Measurements from ENCODE around the gene TRAT1.

- TF ChIP-seq NR1H2 (CRISPR knock-in tag; IDR thresholded peaks at IDR 0.05) (no peak), USF1 (CRISPR knock-in tag; IDR thresholded peaks at IDR 0.05) (no peak), CGGBP1 (CRISPR knock-in tag; IDR thresholded peaks at IDR 0.05) (no peak), POLR2A (conservative IDR thresholded peaks at IDR 0.05) (no peak), CTCF (IDR thresholded peaks at IDR 0.05 in 2 of 3, conservative IDR thresholded peaks at IDR 0.05 in 1 of 3; ENCODE audit: insufficient read depth in 2 of 3, low read depth in 1 of 3, low read length in 3 of 3) (no peak)
These were observed 4.0 kb downstream of the TRAT1 start for GRCh38 chr3:108826309-108827187.
